Measurements from ENCODE around the gene GLRA2. TPM values are rescaled to one million over a fixed set of nuclear protein-coding genes. Genes with fewer than 3 reads are reported as not detected.

GLRA2 gene
- total RNA-seq, 1 donor from 2014 or later: not detected

DNA sequence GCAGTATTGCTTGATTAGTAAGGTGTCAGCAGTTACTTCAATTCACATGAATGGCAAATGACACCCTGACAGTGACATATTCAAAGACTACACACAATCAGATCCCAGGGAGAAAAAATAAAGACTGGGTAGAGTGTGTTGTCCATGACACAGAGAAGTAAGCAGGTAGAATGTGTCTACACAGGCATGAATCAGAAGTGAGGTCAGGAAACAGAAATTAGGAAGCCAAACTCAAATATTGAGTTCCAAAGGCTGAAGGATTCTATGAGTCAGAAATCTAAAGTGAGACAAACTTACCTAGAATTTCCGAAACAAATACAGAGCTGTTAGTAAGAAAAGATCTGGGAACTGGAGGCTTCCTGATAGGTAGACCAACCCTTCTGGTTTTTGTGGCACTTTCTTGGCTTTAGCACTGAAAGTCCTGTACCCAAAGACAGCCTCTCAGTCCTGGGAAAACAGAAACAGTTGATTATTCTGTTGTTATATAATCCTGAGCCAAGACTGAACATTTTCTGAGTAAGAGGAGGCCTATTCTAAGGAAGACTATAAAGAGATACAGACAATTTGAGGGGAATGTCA, 24.3 kb upstream of the GLRA2 start:
- Mint-ChIP-seq H3K36me3 (no peaks in the 10 kb centered on the region), H3K27ac (no peak overlapping the region), H3K27me3 (ENCODE audit: insufficient read depth, low read depth) (no peaks in the 10 kb centered on the region), H3K4me3 (no peak overlapping the region), H3K4me1 (no peaks in the 10 kb centered on the region), H3K9me3 (peaks cover 3% of the 10 kb centered on the region)
- no peaks in the 10 kb centered on the region for H3K9me3 ChIP-seq (ENCODE audit: low read depth)
- no peaks in the 10 kb centered on the region for H3K27me3 ChIP-seq
- H3F3A ChIP-seq (ENCODE audit: low read depth): no peaks in the 10 kb centered on the region
- TF ChIP-seq EZH2phosphoT487 (IDR thresholded peaks at IDR 0.05): no peak
- no peak for TF ChIP-seq EZH2 (IDR thresholded peaks at IDR 0.05)
- TF ChIP-seq, protein P1, sequence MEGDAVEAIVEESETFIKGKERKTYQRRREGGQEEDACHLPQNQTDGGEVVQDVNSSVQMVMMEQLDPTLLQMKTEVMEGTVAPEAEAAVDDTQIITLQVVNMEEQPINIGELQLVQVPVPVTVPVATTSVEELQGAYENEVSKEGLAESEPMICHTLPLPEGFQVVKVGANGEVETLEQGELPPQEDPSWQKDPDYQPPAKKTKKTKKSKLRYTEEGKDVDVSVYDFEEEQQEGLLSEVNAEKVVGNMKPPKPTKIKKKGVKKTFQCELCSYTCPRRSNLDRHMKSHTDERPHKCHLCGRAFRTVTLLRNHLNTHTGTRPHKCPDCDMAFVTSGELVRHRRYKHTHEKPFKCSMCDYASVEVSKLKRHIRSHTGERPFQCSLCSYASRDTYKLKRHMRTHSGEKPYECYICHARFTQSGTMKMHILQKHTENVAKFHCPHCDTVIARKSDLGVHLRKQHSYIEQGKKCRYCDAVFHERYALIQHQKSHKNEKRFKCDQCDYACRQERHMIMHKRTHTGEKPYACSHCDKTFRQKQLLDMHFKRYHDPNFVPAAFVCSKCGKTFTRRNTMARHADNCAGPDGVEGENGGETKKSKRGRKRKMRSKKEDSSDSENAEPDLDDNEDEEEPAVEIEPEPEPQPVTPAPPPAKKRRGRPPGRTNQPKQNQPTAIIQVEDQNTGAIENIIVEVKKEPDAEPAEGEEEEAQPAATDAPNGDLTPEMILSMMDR (IDR thresholded peaks at IDR 0.05): no peak
- H3K9ac ChIP-seq: no peak overlapping the region
- H3K27ac ChIP-seq: no peak overlapping the region
- H3K4me1 ChIP-seq: no peaks in the 10 kb centered on the region
- no peak overlapping the region for H3K4me2 ChIP-seq
- no peak overlapping the region for H2AFZ ChIP-seq (replicated peaks)
- no peaks in the 10 kb centered on the region for H3K79me2 ChIP-seq (ENCODE audit: low read depth)
- no peak overlapping the region for H3K4me3 ChIP-seq
- H3K36me3 ChIP-seq: no peaks in the 10 kb centered on the region
- H4K20me1 ChIP-seq (ENCODE audit: low read depth): no peaks in the 10 kb centered on the region
- DNase-seq (ENCODE audit: low spot score): no peak

DNA sequence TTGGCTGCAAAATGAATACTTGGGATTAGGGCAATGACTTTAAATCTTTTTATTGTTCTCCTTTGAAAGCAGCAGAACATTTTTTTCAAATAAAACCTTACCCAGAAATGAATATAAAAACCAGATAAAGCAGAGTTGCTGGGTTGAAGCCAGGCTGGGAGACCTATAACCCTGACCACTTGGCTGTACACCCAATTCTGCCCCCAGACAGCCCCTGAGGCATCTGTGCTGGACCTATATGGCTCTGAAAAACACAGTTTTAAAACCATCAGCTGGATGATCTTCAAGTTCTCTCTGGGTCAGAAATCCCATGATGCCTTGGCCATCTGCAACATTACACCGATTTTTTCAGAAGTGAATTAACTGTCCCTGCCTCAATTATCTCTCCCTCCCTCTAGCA, 23.7 kb upstream of the GLRA2 start:
- Histone ChIP-seq H2AFZ (replicated peaks) (no peak overlapping the region), H3K27me3 (no peaks in the 10 kb centered on the region), H3K4me1 (no peaks in the 10 kb centered on the region), H3K27ac (no peak overlapping the region), H3F3A (ENCODE audit: low read depth) (no peaks in the 10 kb centered on the region), H3K9ac (no peak overlapping the region), H3K4me3 (no peak overlapping the region), H3K4me2 (no peak overlapping the region), H3K36me3 (no peaks in the 10 kb centered on the region), H4K20me1 (ENCODE audit: low read depth) (no peaks in the 10 kb centered on the region), H3K79me2 (ENCODE audit: low read depth) (no peaks in the 10 kb centered on the region), H3K9me3 (ENCODE audit: low read depth) (no peaks in the 10 kb centered on the region)
- Mint-ChIP-seq H3K36me3 (no peaks in the 10 kb centered on the region), H3K27ac (no peak overlapping the region), H3K27me3 (ENCODE audit: insufficient read depth, low read depth) (no peaks in the 10 kb centered on the region), H3K4me1 (no peaks in the 10 kb centered on the region), H3K9me3 (peaks cover 3% of the 10 kb centered on the region), H3K4me3 (no peak overlapping the region)
- DNase-seq (ENCODE audit: low spot score): no peak
- no peak for TF ChIP-seq EZH2 (IDR thresholded peaks at IDR 0.05)
- TF ChIP-seq, protein P1 (IDR thresholded peaks at IDR 0.05): no peak
- no peak for TF ChIP-seq EZH2phosphoT487 (IDR thresholded peaks at IDR 0.05)

DNA sequence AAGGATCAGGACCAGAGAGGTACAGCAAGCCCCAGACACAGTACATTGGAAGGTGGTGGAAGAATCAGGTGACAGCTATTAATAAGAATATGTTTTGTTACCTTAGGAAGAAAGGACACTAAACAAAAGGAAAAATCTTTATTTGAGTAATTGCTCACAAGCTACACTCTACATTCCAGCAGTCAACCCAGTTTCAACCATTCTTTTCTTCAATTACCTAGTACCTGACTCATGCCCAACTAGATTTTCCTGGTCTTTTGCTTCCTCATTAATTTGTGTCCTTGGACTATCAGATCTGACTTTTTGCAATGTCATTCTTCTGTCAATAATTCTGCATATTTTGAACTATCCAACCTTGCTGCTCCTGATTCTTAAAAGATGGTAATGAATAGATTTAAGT, 22.5 kb upstream of the GLRA2 start:
- Mint-ChIP-seq H3K4me1 (no peaks in the 10 kb centered on the region), H3K27me3 (ENCODE audit: insufficient read depth, low read depth) (no peaks in the 10 kb centered on the region), H3K27ac (no peak overlapping the region), H3K36me3 (no peaks in the 10 kb centered on the region), H3K9me3 (peaks cover 3% of the 10 kb centered on the region), H3K4me3 (no peak overlapping the region)
- Histone ChIP-seq H3K9ac (no peak overlapping the region), H2AFZ (replicated peaks) (no peak overlapping the region), H3K4me2 (no peak overlapping the region), H3K27me3 (no peaks in the 10 kb centered on the region), H3K4me3 (no peak overlapping the region), H3K27ac (no peak overlapping the region), H3K9me3 (ENCODE audit: low read depth) (no peaks in the 10 kb centered on the region), H3K36me3 (no peaks in the 10 kb centered on the region), H3K79me2 (ENCODE audit: low read depth) (no peaks in the 10 kb centered on the region), H3F3A (ENCODE audit: low read depth) (no peaks in the 10 kb centered on the region), H4K20me1 (ENCODE audit: low read depth) (no peaks in the 10 kb centered on the region), H3K4me1 (no peaks in the 10 kb centered on the region)
- no peak for DNase-seq (ENCODE audit: low spot score)
- no peak for TF ChIP-seq EZH2phosphoT487 (IDR thresholded peaks at IDR 0.05)
- TF ChIP-seq, protein P1 (IDR thresholded peaks at IDR 0.05): no peak
- TF ChIP-seq EZH2 (IDR thresholded peaks at IDR 0.05): no peak

All from neural progenitor cell (in vitro differentiated cells).